IMR-90 (cell line): ENCODE data around the gene FSTL5. TPM values are rescaled to one million over a fixed set of nuclear protein-coding genes. Genes with fewer than 3 reads are reported as not detected.

Experiments
- ATAC-seq: fragments of 200-7000 bp; cut with Tn5 transposase; 2 replicates; pipeline ENCODE4 v1.9.1; 2020; ENCODE audit warnings: low read depth, mild to moderate bottlenecking, moderate library complexity
- BruUV-seq: library from RNA; stranded (reverse); fragments of 400-500 nt; replicated peaks from 2 replicates; lab custom pipeline; 2021; lab: Mats Ljungman, UMichigan
- CTCF ChIA-PET: fragments of 300-600 bp; formaldehyde crosslinking; extraction: SDS; loops from one replicate; lab custom pipeline; 2021; ENCODE audit warnings: antibody characterized with exemption; lab: Yijun Ruan, JAX
- POLR2A ChIA-PET: fragments of 300-600 bp; sonication (Branson Sonifier 250); formaldehyde crosslinking; loops from one replicate; lab custom pipeline; 2022; ENCODE audit warnings: antibody characterized with exemption; ENCODE audit not compliant: unreplicated experiment; lab: Charles Lee
- DNase-seq: peaks from one replicate; pipeline ENCODE4 v3.0.0; 2013
- H2AFZ ChIP-seq: replicated peaks from 2 replicates; pipeline ENCODE3; 2013; ENCODE audit warnings: low read length, mild to moderate bottlenecking; ENCODE audit not compliant: poor library complexity
- H2AK5ac ChIP-seq: 2 replicates; pipeline ENCODE4 v1.6.1; 2013; ENCODE audit warnings: low read depth, low read length, inconsistent platforms
- H2AK9ac ChIP-seq: replicated peaks from 2 replicates; pipeline ENCODE3; 2013; ENCODE audit warnings: mild to moderate bottlenecking, low read depth, low read length, moderate library complexity; ENCODE audit not compliant: poor library complexity
- H2BK120ac ChIP-seq: 2 replicates; pipeline ENCODE4 v1.6.1; 2013; ENCODE audit warnings: low read depth, low read length, inconsistent platforms
- H2BK15ac ChIP-seq: 3 replicates; pipeline ENCODE4 v1.6.1; 2013; ENCODE audit warnings: low read depth, low read length, inconsistent platforms
- H2BK20ac ChIP-seq: 2 replicates; pipeline ENCODE4 v1.6.1; 2013; ENCODE audit warnings: low read depth, mild to moderate bottlenecking, inconsistent platforms, low read length, moderate library complexity
- H2BK5ac ChIP-seq: 2 replicates; pipeline ENCODE4 v1.6.1; 2013; ENCODE audit warnings: mild to moderate bottlenecking, low read depth, low read length, inconsistent platforms; ENCODE audit not compliant: poor library complexity, severe bottlenecking
- H3K14ac ChIP-seq: replicated peaks from 2 replicates; pipeline ENCODE4 v1.6.1; 2013; ENCODE audit warnings: low read depth, low read length, inconsistent platforms
- H3K18ac ChIP-seq: 2 replicates; pipeline ENCODE4 v1.6.1; 2013; ENCODE audit warnings: low read depth, low read length, control low read depth
- H3K23ac ChIP-seq: 2 replicates; pipeline ENCODE4 v1.6.1; 2013; ENCODE audit warnings: low read depth, low read length, inconsistent platforms
- H3K27ac ChIP-seq: 2 replicates; pipeline ENCODE4 v1.5.1; 2013; ENCODE audit warnings: mild to moderate bottlenecking, control low read depth, low read length; ENCODE audit not compliant: insufficient read depth
- H3K27me3 ChIP-seq: 2 replicates; pipeline ENCODE4 v1.6.1; 2013; ENCODE audit warnings: low read length; ENCODE audit not compliant: control insufficient read depth, insufficient read depth
- H3K36me3 ChIP-seq: 2 replicates; pipeline ENCODE4 v1.6.1; 2013; ENCODE audit warnings: low read length, mixed read lengths; ENCODE audit not compliant: control insufficient read depth, insufficient read depth
- H3K4ac ChIP-seq: 2 replicates; pipeline ENCODE4 v1.6.1; 2013; ENCODE audit warnings: low read depth, low read length, inconsistent platforms
- H3K4me1 ChIP-seq: 2 replicates; pipeline ENCODE4 v1.6.1; 2013; ENCODE audit warnings: low read length, mixed read lengths; ENCODE audit not compliant: control insufficient read depth, insufficient read depth
- H3K4me2 ChIP-seq: 2 replicates; pipeline ENCODE4 v1.6.1; 2013; ENCODE audit warnings: low read depth, mild to moderate bottlenecking, control low read depth, low read length, moderate library complexity
- H3K4me3 ChIP-seq: 2 replicates; pipeline ENCODE4 v1.5.1; 2013; ENCODE audit warnings: low read depth, mild to moderate bottlenecking, control low read depth, low read length, moderate library complexity; ENCODE audit not compliant: insufficient read depth
- H3K56ac ChIP-seq: 2 replicates; pipeline ENCODE4 v1.6.1; 2013; ENCODE audit warnings: low read length, inconsistent platforms; ENCODE audit not compliant: insufficient read depth; ENCODE audit errors: extremely low read depth
- H3K79me1 ChIP-seq, 2 experiments: 2 replicates each; pipeline ENCODE4 v1.6.1; 2013; ENCODE audit warnings: low read length in 2 of 2, inconsistent platforms in 1 of 2, low read depth in 1 of 2
- H3K9ac ChIP-seq: 2 replicates; pipeline ENCODE4 v1.6.1; 2013; ENCODE audit warnings: low read depth, low read length, control low read depth
- H3K9me1 ChIP-seq: 2 replicates; pipeline ENCODE4 v1.6.1; 2013; ENCODE audit warnings: low read length, inconsistent platforms; ENCODE audit not compliant: insufficient read depth
- H3K9me3 ChIP-seq: 2 replicates; pipeline ENCODE4 v1.6.1; 2013; ENCODE audit warnings: low read length; ENCODE audit not compliant: control insufficient read depth, insufficient read depth
- H4K20me1 ChIP-seq: 2 replicates; pipeline ENCODE4 v1.6.1; 2013; ENCODE audit warnings: low read length, inconsistent platforms; ENCODE audit not compliant: insufficient read depth
- H4K5ac ChIP-seq: 2 replicates; pipeline ENCODE4 v1.6.1; 2013; ENCODE audit warnings: mild to moderate bottlenecking, low read depth, low read length, control low read depth
- H4K8ac ChIP-seq, 2 experiments: 2 replicates each; pipeline ENCODE4 v1.6.1; 2013; ENCODE audit warnings: low read depth in 2 of 2, low read length in 2 of 2, control low read depth in 1 of 2, inconsistent platforms in 1 of 2
- H4K91ac ChIP-seq: 2 replicates; pipeline ENCODE4 v1.6.1; 2013; ENCODE audit warnings: low read depth, low read length, inconsistent platforms; ENCODE audit not compliant: insufficient read depth
- BHLHE40 ChIP-seq: fragments of 150-350 bp; IDR thresholded peaks from 2 replicates; pipeline ENCODE4 v1.6.1; 2016; ENCODE audit warnings: mild to moderate bottlenecking, low read depth, low read length
- CEBPB ChIP-seq: IDR thresholded peaks from 2 replicates; pipeline ENCODE4 v1.6.1; 2012; ENCODE audit warnings: low read depth, low read length, improper control_type of control experiment
- CHD1 ChIP-seq: IDR thresholded peaks from 2 replicates; pipeline ENCODE4 v1.6.1; 2012; ENCODE audit warnings: low read depth, low read length, improper control_type of control experiment
- ELK1 ChIP-seq: fragments of 150-350 bp; IDR thresholded peaks from 2 replicates; pipeline ENCODE4 v1.6.1; 2016; ENCODE audit warnings: low read depth, mild to moderate bottlenecking, low read length, moderate library complexity, borderline replicate concordance
- FOS ChIP-seq: fragments of 150-350 bp; IDR thresholded peaks from 2 replicates; pipeline ENCODE4 v1.6.1; 2016; ENCODE audit warnings: low read depth, low read length
- MAFK ChIP-seq: IDR thresholded peaks from 2 replicates; pipeline ENCODE4 v1.6.1; 2012; ENCODE audit warnings: low read depth, low read length, improper control_type of control experiment
- MAZ ChIP-seq: IDR thresholded peaks from 2 replicates; pipeline ENCODE4 v1.6.1; 2012; ENCODE audit warnings: low read depth, mild to moderate bottlenecking, low read length, improper control_type of control experiment, moderate library complexity, borderline replicate concordance
- MXI1 ChIP-seq: IDR thresholded peaks from 2 replicates; pipeline ENCODE4 v1.6.1; 2012; ENCODE audit warnings: low read depth, mild to moderate bottlenecking, low read length, moderate library complexity, borderline replicate concordance
- NFE2L2 ChIP-seq: fragments of 150-350 bp; IDR thresholded peaks from 2 replicates; pipeline ENCODE4 v1.6.1; 2016; ENCODE audit warnings: low read depth, mild to moderate bottlenecking, low read length
- POLR2A ChIP-seq: IDR thresholded peaks from 2 replicates; pipeline ENCODE4 v1.6.1; 2012; ENCODE audit warnings: mild to moderate bottlenecking, low read depth, low read length
- RAD21 ChIP-seq: IDR thresholded peaks from 2 replicates; pipeline ENCODE4 v1.6.1; 2012; ENCODE audit warnings: low read length, improper control_type of control experiment
- RCOR1 ChIP-seq: IDR thresholded peaks from 2 replicates; pipeline ENCODE4 v1.6.1; 2012; ENCODE audit warnings: mild to moderate bottlenecking, low read length, improper control_type of control experiment; ENCODE audit not compliant: insufficient replicate concordance
- RFX5 ChIP-seq: IDR thresholded peaks from 2 replicates; pipeline ENCODE4 v1.8.0; 2012; ENCODE audit warnings: low read depth, mild to moderate bottlenecking, low read length, moderate library complexity
- SMC3 ChIP-seq: fragments of 150-350 bp; IDR thresholded peaks from 2 replicates; pipeline ENCODE4 v1.6.1; 2016; ENCODE audit warnings: low read depth, mild to moderate bottlenecking, antibody characterized with exemption, low read length, moderate library complexity
- WGBS, 2 experiments: methylation state at CpG; one replicate each; pipeline versions ENCODE4 v1.1.5 to v1.1.7; 2013; ENCODE audit warnings: missing lambda C conversion rate in 2 of 2; ENCODE audit not compliant: insufficient read length in 1 of 2; ENCODE audit errors: extremely low coverage in 2 of 2; 5-methylcytosine and 5-hydroxymethylcytosine counted together
- dilution Hi-C: fragments of 300-500 bp; cut with HindIII; formaldehyde crosslinking; loops from one replicate; pipeline ENCODE4 v1.14.3; 2018; ENCODE audit warnings: low sequenced_read_pairs; ENCODE audit not compliant: unreplicated experiment
- in situ Hi-C: fragments of 300-500 bp; cut with MboI; formaldehyde crosslinking; loops from 3 replicates; pipeline ENCODE4 v1.14.3; 2019; ENCODE audit warnings: low sequenced_read_pairs, inconsistent platforms, mixed read lengths
- intact Hi-C: fragments of 100-400 bp; cut with micrococcal nuclease; formaldehyde crosslinking; loops from 2 replicates; pipeline ENCODE4 v1.10.0; 2022
- polyA plus RNA-seq, 3 experiments: library from polyadenylated mRNA; depleted of rRNA; stranded (reverse); fragments of >200 nt; gene quantifications; 2 replicates each; pipeline ENCODE4 v1.2.3, GENCODE V29; 2012; ENCODE audit warnings: low replicate concordance in 1 of 3
- total RNA-seq: library from RNA; depleted of rRNA; stranded (reverse); fragments of >200 nt; gene quantifications from 2 replicates; pipeline ENCODE4 v1.2.3, GENCODE V29; 2012
- TF ChIP-seq, protein P1 (sequence below): conservative IDR thresholded peaks from 2 replicates; pipeline ENCODE4 v1.5.1; 2012; ENCODE audit warnings: mild to moderate bottlenecking, low read depth, low read length, improper control_type of control experiment
- TF ChIP-seq, protein P2 (sequence below): fragments of 150-350 bp; IDR thresholded peaks from 2 replicates; pipeline ENCODE4 v1.6.1; 2017; ENCODE audit warnings: mild to moderate bottlenecking, antibody characterized with exemption, low read length, low read depth

The FSTL5 gene
- total and polyA plus RNA-seq, 2 of the 4 experiments (the other 2 are of a cell fraction): under 0.01 TPM; not detected in 1

DNA sequence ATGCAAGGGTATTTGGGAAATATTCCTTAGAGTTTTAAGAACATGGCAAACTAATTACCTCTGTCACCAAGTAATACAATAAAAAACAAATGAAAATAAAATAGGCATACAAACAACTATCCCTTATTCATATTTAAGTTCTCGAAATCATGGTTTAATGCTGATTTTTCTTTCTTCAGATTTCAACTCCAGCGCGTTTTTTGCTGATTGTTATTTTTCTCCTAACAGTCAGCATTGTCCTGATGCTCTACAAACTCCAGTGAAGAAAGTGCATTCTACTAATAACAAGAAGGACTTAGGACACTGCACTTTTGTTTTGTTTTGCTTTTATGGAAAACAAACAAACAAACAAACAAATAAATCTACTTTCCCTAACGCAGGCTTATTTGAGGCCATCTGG lies 282.4 kb downstream of the FSTL5 start:
- in situ Hi-C loops: no loop called here
- DNase-seq: no peak
- dilution Hi-C loops: no loop called here
- no peak overlapping the region for H2AFZ ChIP-seq
- no peaks in the 10 kb centered on the region for H4K20me1 ChIP-seq
- no TSS peak for BruUV-seq
- H3K27me3 ChIP-seq: no peaks in the 10 kb centered on the region
- H2BK120ac ChIP-seq: no peak overlapping the region
- no peak overlapping the region for H3K23ac ChIP-seq
- H3K36me3 ChIP-seq: no peaks in the 10 kb centered on the region
- no peak overlapping the region for H2AK9ac ChIP-seq
- H3K4ac ChIP-seq: no peak overlapping the region
- H3K4me3 ChIP-seq: no peak overlapping the region
- H2BK20ac ChIP-seq: no peak overlapping the region
- no peaks in the 10 kb centered on the region for H3K4me1 ChIP-seq
- no peak for ATAC-seq
- WGBS, 2 experiments: no CpG with 5 or more reads among the region's 4 CpGs
- H3K4me2 ChIP-seq: no peak overlapping the region
- H4K8ac ChIP-seq: no peak overlapping the region
- intact Hi-C loops: no loop called here
- H3K9ac ChIP-seq: no peak overlapping the region
- TF ChIP-seq ELK1 (no peak), SMC3 (no peak), MAZ (no peak), POLR2A (no peak), NFE2L2 (no peak), BHLHE40 (no peak), CEBPB (no peak), RAD21 (no peak), FOS (no peak), RCOR1 (no peak), RFX5 (no peak), MAFK (no peak), CHD1 (no peak), MXI1 (no peak)
- TF ChIP-seq, protein P1, sequence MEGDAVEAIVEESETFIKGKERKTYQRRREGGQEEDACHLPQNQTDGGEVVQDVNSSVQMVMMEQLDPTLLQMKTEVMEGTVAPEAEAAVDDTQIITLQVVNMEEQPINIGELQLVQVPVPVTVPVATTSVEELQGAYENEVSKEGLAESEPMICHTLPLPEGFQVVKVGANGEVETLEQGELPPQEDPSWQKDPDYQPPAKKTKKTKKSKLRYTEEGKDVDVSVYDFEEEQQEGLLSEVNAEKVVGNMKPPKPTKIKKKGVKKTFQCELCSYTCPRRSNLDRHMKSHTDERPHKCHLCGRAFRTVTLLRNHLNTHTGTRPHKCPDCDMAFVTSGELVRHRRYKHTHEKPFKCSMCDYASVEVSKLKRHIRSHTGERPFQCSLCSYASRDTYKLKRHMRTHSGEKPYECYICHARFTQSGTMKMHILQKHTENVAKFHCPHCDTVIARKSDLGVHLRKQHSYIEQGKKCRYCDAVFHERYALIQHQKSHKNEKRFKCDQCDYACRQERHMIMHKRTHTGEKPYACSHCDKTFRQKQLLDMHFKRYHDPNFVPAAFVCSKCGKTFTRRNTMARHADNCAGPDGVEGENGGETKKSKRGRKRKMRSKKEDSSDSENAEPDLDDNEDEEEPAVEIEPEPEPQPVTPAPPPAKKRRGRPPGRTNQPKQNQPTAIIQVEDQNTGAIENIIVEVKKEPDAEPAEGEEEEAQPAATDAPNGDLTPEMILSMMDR: no peak
- TF ChIP-seq, protein P2, sequence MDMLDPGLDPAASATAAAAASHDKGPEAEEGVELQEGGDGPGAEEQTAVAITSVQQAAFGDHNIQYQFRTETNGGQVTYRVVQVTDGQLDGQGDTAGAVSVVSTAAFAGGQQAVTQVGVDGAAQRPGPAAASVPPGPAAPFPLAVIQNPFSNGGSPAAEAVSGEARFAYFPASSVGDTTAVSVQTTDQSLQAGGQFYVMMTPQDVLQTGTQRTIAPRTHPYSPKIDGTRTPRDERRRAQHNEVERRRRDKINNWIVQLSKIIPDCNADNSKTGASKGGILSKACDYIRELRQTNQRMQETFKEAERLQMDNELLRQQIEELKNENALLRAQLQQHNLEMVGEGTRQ: no peak
- no peak overlapping the region for H3K14ac ChIP-seq
- no peak overlapping the region for H4K5ac ChIP-seq
- no peak overlapping the region for H3K56ac ChIP-seq
- no peak overlapping the region for H2AK5ac ChIP-seq
- no peak overlapping the region for H2BK15ac ChIP-seq
- H3K27ac ChIP-seq: no peak overlapping the region
- no peak overlapping the region for H4K91ac ChIP-seq
- H3K18ac ChIP-seq: no peak overlapping the region
- no peaks in the 10 kb centered on the region for H3K79me1 ChIP-seq
- H3K9me1 ChIP-seq: no peaks in the 10 kb centered on the region
- no peaks in the 10 kb centered on the region for H3K9me3 ChIP-seq
- ChIA-PET CTCF (no interaction called here), POLR2A (no interaction called here)
- H2BK5ac ChIP-seq: no peak overlapping the region
